Measurements from ENCODE around the gene SASH1. TPM values are rescaled to one million over a fixed set of nuclear protein-coding genes. Genes with fewer than 3 reads are reported as not detected.

SASH1 gene
- total and polyA plus RNA-seq, 2 donors (not counting 3 experiments of a cell fraction or from before 2014, with no cell fraction given) = 18.5 to 103 TPM

GRCh38 chr6:148323344-148323743 is 19.3 kb upstream of the SASH1 start:
- H3K36me3 ChIP-seq (ENCODE audit: control insufficient read depth in 2 of 2, extremely low read depth in 1 of 2, insufficient read depth in 2 of 2, low read length in 2 of 2) = no peaks in the 10 kb centered on the region
- no peak overlapping the region for H3K9ac ChIP-seq (replicated peaks; ENCODE audit: extremely low read depth, insufficient read depth, low read length)
- no peaks in the 10 kb centered on the region for H3K9me1 ChIP-seq (replicated peaks; ENCODE audit: control insufficient read depth, extremely low read depth, insufficient read depth, low read length)
- FAIRE-seq = no peak
- dilution Hi-C loops (cut with MboI; ENCODE audit: extremely low pct_ligation_motif_present, low sequenced_read_pairs) = no loop called here
- no peaks in the 10 kb centered on the region for H3K9me3 ChIP-seq (replicated peaks; ENCODE audit: control insufficient read depth, insufficient read depth, low read length)
- H4K20me1 ChIP-seq (replicated peaks; ENCODE audit: control insufficient read depth, extremely low read depth, insufficient read depth, low read length) = no peaks in the 10 kb centered on the region
- H3K4me3 ChIP-seq (replicated peaks in 1 of 3; ENCODE audit: insufficient read depth in 1 of 3, low read depth in 1 of 3, low read length in 3 of 3) = no peak overlapping the region
- intact Hi-C loops (cut with micrococcal nuclease) = no loop called here
- peaks cover 9% of the 10 kb centered on the region for H3K4me1 ChIP-seq (ENCODE audit: control insufficient read depth, extremely low read depth, insufficient read depth, low read length)
- no peaks in the 10 kb centered on the region for H3K27me3 ChIP-seq (ENCODE audit: control insufficient read depth in 2 of 2, insufficient read depth in 2 of 2, low read length in 2 of 2)
- no TSS peak for BruUV-seq (replicated peaks)
- ChIA-PET CTCF (interaction anchor here (0.6 to 1.3 kb wide), 2 partner anchors 10 to 130 kb away, joined by 3 read pairs; no protein-coding TSS in a partner anchor), POLR2A (interaction anchor here (0.7 kb wide), 1 partner anchor 116 kb away, joined by 4 read pairs; no protein-coding TSS in a partner anchor)
- DNase-seq (ENCODE audit: low read depth, low spot score) = no peak
- H2AFZ ChIP-seq (ENCODE audit: low read depth, low read length) = no peak overlapping the region
- H3K27ac ChIP-seq (ENCODE audit: insufficient read depth, low read depth, low read length) = no peak overlapping the region
- H3K79me2 ChIP-seq (ENCODE audit: control insufficient read depth, insufficient read depth, low read length) = no peaks in the 10 kb centered on the region
- TF ChIP-seq FOS (IDR thresholded peaks at IDR 0.05; ENCODE audit: borderline replicate concordance, insufficient read depth, low read length) = no peak
- no peak for TF ChIP-seq JUN (IDR thresholded peaks at IDR 0.05; ENCODE audit: borderline replicate concordance, insufficient read depth, insufficient read length, low read depth)
- no peak for TF ChIP-seq POLR2AphosphoS5 (IDR thresholded peaks at IDR 0.05; ENCODE audit: insufficient read depth, low read depth, low read length)
- TF ChIP-seq CTCF (IDR thresholded peaks at IDR 0.05; ENCODE audit: extremely low read depth in 1 of 2, insufficient read depth in 1 of 2, low read depth in 1 of 2, low read length in 2 of 2) = no peak
- TF ChIP-seq EZH2 (IDR thresholded peaks at IDR 0.05; ENCODE audit: borderline replicate concordance, low read depth, low read length, severe bottlenecking) = no peak
- no peak for TF ChIP-seq GATA2 (IDR thresholded peaks at IDR 0.05; ENCODE audit: insufficient read depth, insufficient read length, low read depth, low read length)
- no peak for TF ChIP-seq MYC (IDR thresholded peaks at IDR 0.05; ENCODE audit: low read depth, low read length)
- TF ChIP-seq MAX (IDR thresholded peaks at IDR 0.05; ENCODE audit: insufficient read depth, insufficient read length) = no peak
- TF ChIP-seq POLR2A (IDR thresholded peaks at IDR 0.05; ENCODE audit: low read depth, low read length) = no peak
- H3K4me2 ChIP-seq (ENCODE audit: insufficient read depth, low read length) = no peak overlapping the region

All from endothelial cell of umbilical vein (primary cell).